H1 (cell line): ENCODE data around the gene NR5A2. TPM values are rescaled to one million over a fixed set of nuclear protein-coding genes. Genes with fewer than 3 reads are reported as not detected.

Source experiments
- CTCF ChIA-PET: fragments of 300-600 bp; sonication (Branson Sonifier 250); formaldehyde crosslinking; loops from one replicate; lab custom pipeline; 2021; ENCODE audit not compliant: partially characterized antibody; lab: Charles Lee
- POLR2A ChIA-PET: fragments of 300-600 bp; sonication (Branson Sonifier 250); formaldehyde crosslinking; loops from one replicate; lab custom pipeline; 2021; ENCODE audit warnings: inconsistent platforms; ENCODE audit not compliant: partially characterized antibody; lab: Charles Lee
- DNase-seq, 2 experiments: peaks; one replicate each; pipeline versions ENCODE4 v3.0.0 to v3.0.0-alpha.2; 2010 to 2022; ENCODE audit warnings: low spot score in 2 of 2, low read depth in 1 of 2, mixed read lengths in 1 of 2
- FAIRE-seq: peaks from 2 replicates; lab custom pipeline; 2011; peaks lifted over from hg19 to GRCh38; lab: Jason Lieb, UNC
- H2AFZ ChIP-seq: 2 replicates; pipeline ENCODE4 v1.8.1; 2012; ENCODE audit warnings: low read length, inconsistent platforms
- H2AK5ac ChIP-seq: 2 replicates; pipeline ENCODE4 v1.6.1; 2013; ENCODE audit warnings: low read depth, low read length
- H2BK120ac ChIP-seq: replicated peaks from 2 replicates; pipeline ENCODE3; 2013; ENCODE audit warnings: low read depth, low read length, inconsistent platforms
- H2BK12ac ChIP-seq: 2 replicates; pipeline ENCODE4 v1.6.1; 2013; ENCODE audit warnings: low read depth, low read length
- H2BK15ac ChIP-seq: 2 replicates; pipeline ENCODE4 v1.6.1; 2013; ENCODE audit warnings: low read length
- H2BK20ac ChIP-seq: 2 replicates; pipeline ENCODE4 v1.6.1; 2013; ENCODE audit warnings: low read length
- H2BK5ac ChIP-seq: 2 replicates; pipeline ENCODE4 v1.6.1; 2013; ENCODE audit warnings: low read depth, low read length
- H3K14ac ChIP-seq: 2 replicates; pipeline ENCODE4 v1.6.1; 2013; ENCODE audit warnings: inconsistent platforms; ENCODE audit not compliant: insufficient read length
- H3K18ac ChIP-seq: 2 replicates; pipeline ENCODE4 v1.6.1; 2013; ENCODE audit warnings: low read length; ENCODE audit errors: extremely low read depth
- H3K23ac ChIP-seq: 2 replicates; pipeline ENCODE4 v1.6.1; 2013; ENCODE audit warnings: inconsistent platforms; ENCODE audit not compliant: insufficient read length
- H3K23me2 ChIP-seq: 2 replicates; pipeline ENCODE4 v1.6.1; 2013; ENCODE audit warnings: low read depth, low read length
- H3K27ac ChIP-seq: 2 replicates; pipeline ENCODE4 v1.6.1; 2011; ENCODE audit warnings: low read depth, low read length, inconsistent platforms
- H3K27me3 ChIP-seq, 4 experiments: replicated peaks in 1 of 4; 1 replicate in 1 of 4; 2 replicates in 3 of 4; pipeline versions ENCODE4 v1.6.1 to v1.8.1; 2011 to 2013; ENCODE audit warnings: low read length in 3 of 4, mild to moderate bottlenecking in 3 of 4, inconsistent platforms in 2 of 4, mixed read lengths in 2 of 4, moderate library complexity in 1 of 4; ENCODE audit not compliant: control insufficient read depth in 3 of 4, insufficient read depth in 3 of 4; ENCODE audit errors: extremely low read depth in 1 of 4
- H3K36me3 ChIP-seq, 4 experiments: 2 replicates each; pipeline versions ENCODE4 v1.6.1 to v1.8.1; 2011 to 2013; ENCODE audit warnings: mild to moderate bottlenecking in 4 of 4, low read length in 3 of 4, moderate library complexity in 2 of 4, control low read depth in 1 of 4, inconsistent platforms in 1 of 4; ENCODE audit not compliant: insufficient read depth in 4 of 4, control insufficient read depth in 2 of 4
- H3K4ac ChIP-seq: replicated peaks from 2 replicates; pipeline ENCODE3; 2013; ENCODE audit warnings: low read length, low read depth, mixed read lengths, inconsistent platforms; ENCODE audit not compliant: insufficient read length
- H3K4me1 ChIP-seq, 4 experiments: replicated peaks in 1 of 4; 1 replicate in 1 of 4; 2 replicates in 3 of 4; pipeline versions ENCODE4 v1.6.1 to v1.8.1; 2011 to 2013; ENCODE audit warnings: low read length in 3 of 4, inconsistent platforms in 2 of 4, mixed read lengths in 1 of 4; ENCODE audit not compliant: insufficient read depth in 4 of 4, control insufficient read depth in 3 of 4
- H3K4me2 ChIP-seq, 2 experiments: 2 replicates each; pipeline versions ENCODE4 v1.6.1 to v1.8.1; 2011 to 2013; ENCODE audit warnings: low read depth in 2 of 2, low read length in 2 of 2, control low read depth in 1 of 2, inconsistent platforms in 1 of 2, mild to moderate bottlenecking in 1 of 2; ENCODE audit not compliant: insufficient read depth in 1 of 2
- H3K4me3 ChIP-seq, 4 experiments: fragments of 200-600, 300-600 bp in 1 of 4; sonication (generic), shearing (Covaris generic), sonication (Bioruptor Twin) in 1 of 4; 2 replicates each; pipeline versions ENCODE4 v1.5.1 to v1.8.1; 2011 to 2016; ENCODE audit warnings: low read length in 4 of 4, low read depth in 3 of 4, control low read depth in 2 of 4, inconsistent platforms in 2 of 4, mild to moderate bottlenecking in 2 of 4, mixed read lengths in 1 of 4, moderate library complexity in 1 of 4; ENCODE audit not compliant: insufficient read depth in 2 of 4; ENCODE audit errors: extremely low read depth in 1 of 4
- H3K56ac ChIP-seq: replicated peaks from 2 replicates; pipeline ENCODE3; 2013; ENCODE audit warnings: low read depth, mild to moderate bottlenecking, mixed read lengths, low read length, inconsistent platforms; ENCODE audit not compliant: insufficient read length
- H3K79me1 ChIP-seq: 2 replicates; pipeline ENCODE4 v1.6.1; 2013; ENCODE audit warnings: low read depth, low read length, control low read depth
- H3K79me2 ChIP-seq, 2 experiments: 2 replicates each; pipeline versions ENCODE4 v1.6.1 to v1.8.1; 2012 to 2013; ENCODE audit warnings: low read length in 2 of 2, mild to moderate bottlenecking in 2 of 2, inconsistent platforms in 1 of 2; ENCODE audit not compliant: insufficient read depth in 2 of 2, control insufficient read depth in 1 of 2
- H3K9ac ChIP-seq, 4 experiments: replicated peaks in 1 of 4; 1 replicate in 1 of 4; 2 replicates in 3 of 4; pipeline versions ENCODE4 v1.6.1 to v1.8.1; 2011 to 2013; ENCODE audit warnings: low read depth in 3 of 4, low read length in 3 of 4, control low read depth in 2 of 4, mild to moderate bottlenecking in 2 of 4, moderate library complexity in 2 of 4, inconsistent platforms in 1 of 4; ENCODE audit errors: extremely low read depth in 1 of 4
- H3K9me3 ChIP-seq, 2 experiments: 2 replicates each; pipeline versions ENCODE4 v1.6.1 to v1.8.1; 2012 to 2013; ENCODE audit warnings: mild to moderate bottlenecking in 2 of 2, moderate library complexity in 2 of 2, control low read depth in 1 of 2, inconsistent platforms in 1 of 2, low read depth in 1 of 2, low read length in 1 of 2, mixed read lengths in 1 of 2; ENCODE audit not compliant: insufficient read depth in 2 of 2
- H4K20me1 ChIP-seq, 2 experiments: replicated peaks in 1 of 2; 2 replicates each; pipeline versions ENCODE3 to v1.8.1; 2011 to 2013; ENCODE audit warnings: inconsistent platforms in 2 of 2, low read length in 2 of 2, mild to moderate bottlenecking in 1 of 2; ENCODE audit not compliant: insufficient read depth in 2 of 2, control insufficient read depth in 1 of 2
- H4K5ac ChIP-seq: 2 replicates; pipeline ENCODE4 v1.6.1; 2013; ENCODE audit warnings: low read length, low read depth, mixed read lengths, inconsistent platforms; ENCODE audit not compliant: insufficient read length
- H4K8ac ChIP-seq: 2 replicates; pipeline ENCODE4 v1.8.0; 2013; ENCODE audit warnings: mild to moderate bottlenecking, moderate library complexity, low read length, inconsistent platforms; ENCODE audit not compliant: insufficient read depth; ENCODE audit errors: extremely low read depth
- H4K91ac ChIP-seq: replicated peaks from 2 replicates; pipeline ENCODE3; 2013; ENCODE audit warnings: low read length, mixed read lengths, inconsistent platforms; ENCODE audit not compliant: insufficient read length
- WGBS, 2 experiments: shearing (Covaris generic) in 1 of 2; methylation state at CpG; one replicate each; pipeline versions ENCODE4 v1.1.6 to v1.1.7; 2013 to 2015; ENCODE audit warnings: low lambda C conversion rate in 2 of 2, mixed read lengths in 2 of 2, inconsistent platforms in 1 of 2, low coverage in 1 of 2, missing lambda C conversion rate in 1 of 2; ENCODE audit not compliant: insufficient replicate concordance in 2 of 2, insufficient coverage in 1 of 2, insufficient read length in 1 of 2; ENCODE audit errors: extremely low coverage in 1 of 2, missing lambda C conversion rate in 1 of 2; 5-methylcytosine and 5-hydroxymethylcytosine counted together
- polyA plus RNA-seq, 7 experiments: library from polyadenylated mRNA; depleted of rRNA in 3 of 7; stranded (reverse) in 5 of 7; unstranded in 2 of 7; fragments of >200 nt in 5 of 7; fragments of 200-250 nt in 2 of 7; gene quantifications; 1 replicate in 5 of 7; 2 replicates in 1 of 7; 4 replicates in 1 of 7; pipeline versions ENCODE4 v1.2.1 to v1.2.3, GENCODE V29; 2011 to 2013; ENCODE audit warnings: missing spikeins in 2 of 7, mixed read lengths in 2 of 7
- total RNA-seq: library from RNA; stranded (reverse); fragmentation: NEBNext Ultra II Directional; extraction: Animal tissue kit (Norgen Biotek cat#: 25700); gene quantifications from 2 replicates; pipeline ENCODE4 v1.2.1, GENCODE V29; 2021

NR5A2 gene
- total and polyA plus RNA-seq, 2 of the 8 experiments (the other 6 are each of a cell fraction or from before 2014, with no cell fraction given), result 1.7 to 11.6 TPM

GRCh38 chr1:200226268-200226968, 198.9 kb downstream of the NR5A2 start:
- Histone ChIP-seq H3K14ac (no peak overlapping the region), H3K4me2 (peak overlapping the region; percentile 37 to 53), H3K27me3 (no peaks in the 10 kb centered on the region), H3K27ac (0 out of 2 replicates have a peak overlapping the region, but pooled peaks have one; percentile 9), H3K23ac (no peak overlapping the region), H3K18ac (peak overlapping the region; percentile 39), H3K4me1 (peaks cover 2 to 17% (median 14%) of the 10 kb centered on the region in 4 experiments), H3K36me3 (no peaks in the 10 kb centered on the region), H4K91ac (peak overlapping the region; percentile 41), H3K9ac (no peak overlapping the region; a peak in 1 of 7 replicates), H2BK20ac (peak overlapping the region; percentile 82), H3K79me1 (no peaks in the 10 kb centered on the region), H3K4ac (no peak overlapping the region), H3K9me3 (no peaks in the 10 kb centered on the region), H3K79me2 (no peaks in the 10 kb centered on the region), H3K4me3 (peak overlapping the region in 1 of 4 experiments; percentile 1; a peak in 1 of 8 replicates), H4K8ac (no peak overlapping the region), H2BK120ac (peak overlapping the region; percentile 19), H2BK15ac (no peak overlapping the region), H4K20me1 (no peaks in the 10 kb centered on the region), H3K56ac (no peak overlapping the region), H2AK5ac (no peak overlapping the region), H2BK5ac (peak overlapping the region; percentile 73; the same call in 1 of the 2 replicates), H3K23me2 (no peaks in the 10 kb centered on the region; the same call in 1 of the 2 replicates), H4K5ac (no peak overlapping the region), H2BK12ac (peak overlapping the region; percentile 93; the same call in 1 of the 2 replicates), H2AFZ (0 out of 2 replicates have a peak overlapping the region, but pooled peaks have one; percentile 19)
- FAIRE-seq (no peak), DNase-seq (peak in 1 of 2 experiments; percentile 33)
- CTCF ChIA-PET, result interaction anchor here (0.7 kb wide), 3 partner anchors 171 to 1437 kb away, joined by 3 to 4 read pairs (median 3); no protein-coding TSS in a partner anchor
- WGBS, 2 experiments, result 27% methylated on average over 11 of the region's 11 CpGs; no CpG with 5 or more reads in 1 of the 2 experiments
- POLR2A ChIA-PET, result no interaction called here
